Calu3 (cell line): Measurements from ENCODE around the gene CRIP2. TPM values are rescaled to one million over a fixed set of nuclear protein-coding genes. Genes with fewer than 3 reads are reported as not detected.
A peak's percentile ranks its signal among the peaks of the same experiment; 100 is the strongest.

Source experiments
- BruUV-seq: library from RNA; stranded (reverse); fragments of 400-500 nt; replicated peaks from 2 replicates; lab custom pipeline; 2021; lab: Mats Ljungman, UMichigan
- CTCF ChIA-PET: fragments of 300-600 bp; sonication (Branson Sonifier 250); formaldehyde crosslinking; loops from one replicate; lab custom pipeline; 2022; ENCODE audit warnings: antibody characterized with exemption; lab: Charles Lee
- DNase-seq: peaks from one replicate; pipeline ENCODE4 v3.0.0; 2022
- H3K27ac Mint-ChIP-seq: one replicate; pipeline ENCODE4 v1.8.0; 2022; ENCODE audit warnings: mixed read lengths; ENCODE audit not compliant: unreplicated experiment
- H3K27me3 Mint-ChIP-seq: one replicate; pipeline ENCODE4 v1.8.0; 2022; ENCODE audit warnings: mixed read lengths; ENCODE audit not compliant: unreplicated experiment
- H3K36me3 Mint-ChIP-seq: one replicate; pipeline ENCODE4 v1.8.0; 2022; ENCODE audit warnings: mild to moderate bottlenecking, moderate library complexity, mixed read lengths; ENCODE audit not compliant: insufficient read depth, unreplicated experiment
- H3K4me1 Mint-ChIP-seq: one replicate; pipeline ENCODE4 v1.8.0; 2022; ENCODE audit warnings: mild to moderate bottlenecking, low read depth, mixed read lengths; ENCODE audit not compliant: unreplicated experiment
- H3K4me3 Mint-ChIP-seq: one replicate; pipeline ENCODE4 v1.8.0; 2022; ENCODE audit warnings: mild to moderate bottlenecking, low read depth, moderate library complexity, mixed read lengths; ENCODE audit not compliant: unreplicated experiment
- H3K9me3 Mint-ChIP-seq: one replicate; pipeline ENCODE4 v1.8.0; 2022; ENCODE audit warnings: low read depth, mixed read lengths; ENCODE audit not compliant: unreplicated experiment
- CTCF ChIP-seq: fragments of 200-600 bp; IDR thresholded peaks from one replicate; pipeline ENCODE4 v1.8.0; 2022; ENCODE audit warnings: antibody characterized with exemption; ENCODE audit not compliant: unreplicated experiment
- intact Hi-C: fragments of 100-400 bp; cut with micrococcal nuclease; formaldehyde crosslinking; loops from one replicate; pipeline ENCODE4 v1.10.0; 2022; ENCODE audit not compliant: unreplicated experiment
- total RNA-seq: library from RNA; stranded (reverse); gene quantifications from 2 replicates; pipeline ENCODE4 v1.2.3, GENCODE V29; 2022

Gene CRIP2
- total RNA-seq, 1 experiment from 2014 or later, result 70.1 TPM

- Mint-ChIP-seq H3K27me3 (no peaks in the 10 kb centered on the region), H3K4me3 (no peak overlapping the region), H3K4me1 (peaks cover 11% of the 10 kb centered on the region), H3K27ac (no peak overlapping the region), H3K9me3 (no peaks in the 10 kb centered on the region), H3K36me3 (peaks cover 44% of the 10 kb centered on the region)
- no peak for TF ChIP-seq CTCF
- intact Hi-C loops, result no loop called here
- CTCF ChIA-PET, result no interaction called here
- no TSS peak for BruUV-seq
- no peak for DNase-seq
Observed at GRCh38 chr14:105427412-105427811, 47.2 kb upstream of the CRIP2 start.

DNA sequence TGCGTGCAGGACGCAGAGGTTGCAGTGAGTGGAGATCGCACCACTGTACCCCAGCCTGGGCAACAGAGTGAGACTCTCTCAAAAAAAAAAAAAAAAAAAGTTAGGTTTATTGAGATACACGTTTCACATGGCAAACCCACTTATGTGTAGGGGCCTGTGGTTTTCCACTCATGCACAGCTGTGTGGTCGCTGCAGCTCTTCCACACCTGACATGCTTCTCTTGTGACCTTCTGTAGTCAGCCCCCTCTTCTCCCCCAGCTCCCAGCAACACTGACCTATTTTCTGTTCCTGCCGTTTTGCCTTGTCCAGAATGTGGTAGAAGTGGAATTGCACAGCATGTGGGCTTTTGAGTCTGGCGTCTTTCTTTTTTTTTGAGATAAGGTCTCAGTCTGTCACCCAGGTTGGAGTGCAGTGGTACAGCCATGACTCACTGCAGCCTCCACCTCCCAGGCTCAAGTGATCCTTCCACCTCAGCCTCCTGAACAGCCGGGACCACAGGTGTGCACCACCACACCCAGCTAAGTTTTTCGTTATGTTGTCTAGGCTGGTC, 46.6 kb upstream of the CRIP2 start:
- no TSS peak for BruUV-seq
- peaks cover 9% of the 10 kb centered on the region for H3K4me1 Mint-ChIP-seq
- H3K9me3 Mint-ChIP-seq, result no peaks in the 10 kb centered on the region
- intact Hi-C loops, result no loop called here
- CTCF ChIA-PET, result no interaction called here
- DNase-seq, result no peak
- H3K4me3 Mint-ChIP-seq, result no peak overlapping the region
- H3K27me3 Mint-ChIP-seq, result no peaks in the 10 kb centered on the region
- no peak overlapping the region for H3K27ac Mint-ChIP-seq
- no peak for TF ChIP-seq CTCF
- H3K36me3 Mint-ChIP-seq, result peaks cover 43% of the 10 kb centered on the region

DNA sequence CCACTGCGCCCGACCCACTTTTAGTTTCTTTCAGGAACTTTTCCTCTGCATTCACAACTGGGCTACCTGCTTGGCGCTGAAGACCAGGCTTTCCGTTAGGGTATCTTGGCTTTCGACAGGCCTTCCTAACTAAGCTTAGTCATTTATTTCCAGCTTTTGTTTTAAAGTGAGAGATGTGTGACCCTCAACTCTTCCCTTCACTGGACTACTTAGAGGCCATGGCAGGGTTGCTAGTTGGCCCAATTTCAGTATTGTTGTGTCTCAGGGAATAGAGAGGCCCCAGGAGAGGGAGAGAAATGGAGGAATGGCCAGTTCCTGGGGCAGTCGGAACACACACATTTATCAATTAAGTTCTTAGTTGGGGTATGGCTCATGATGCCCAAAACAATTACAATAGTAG, 44.6 kb upstream of the CRIP2 start:
- peaks cover 38% of the 10 kb centered on the region for H3K36me3 Mint-ChIP-seq
- H3K4me1 Mint-ChIP-seq, result peaks cover 9% of the 10 kb centered on the region
- intact Hi-C loops, result no loop called here
- H3K4me3 Mint-ChIP-seq, result no peak overlapping the region
- no peaks in the 10 kb centered on the region for H3K9me3 Mint-ChIP-seq
- no peak for TF ChIP-seq CTCF
- CTCF ChIA-PET, result interaction anchor here (1.4 kb wide), 3 partner anchors 51 to 60 kb away, joined by 3 to 4 read pairs (median 4); no protein-coding TSS in a partner anchor
- BruUV-seq, result no TSS peak
- H3K27me3 Mint-ChIP-seq, result no peaks in the 10 kb centered on the region
- no peak overlapping the region for H3K27ac Mint-ChIP-seq
- DNase-seq, result no peak

- no peak overlapping the region for H3K4me3 Mint-ChIP-seq
- H3K27ac Mint-ChIP-seq, result no peak overlapping the region
- DNase-seq, result peak; percentile 68
- intact Hi-C loops, result no loop called here
- H3K4me1 Mint-ChIP-seq, result peaks cover 9% of the 10 kb centered on the region
- BruUV-seq, result no TSS peak
- H3K27me3 Mint-ChIP-seq, result no peaks in the 10 kb centered on the region
- H3K9me3 Mint-ChIP-seq, result no peaks in the 10 kb centered on the region
- H3K36me3 Mint-ChIP-seq, result peaks cover 33% of the 10 kb centered on the region
- CTCF ChIA-PET, result interaction anchor here (0.6 to 1.4 kb wide), 4 partner anchors 37 to 59 kb away, joined by 3 to 4 read pairs (median 4); no protein-coding TSS in a partner anchor
- TF ChIP-seq CTCF, result no peak
Observed at GRCh38 chr14:105430565-105430964, 44.1 kb upstream of the CRIP2 start.
